Epithelial cell of esophagus (primary cell): ENCODE data around the gene CACNG8.
"Not testable (repeated sequence)": the region's sequence is repeated elsewhere in the genome, so short reads cannot be mapped to it uniquely, and the experiment has no call there.

Experiments
- DNase-seq: peaks from one replicate; pipeline ENCODE4 v3.0.0; 2010; ENCODE audit warnings: low read depth
- H3K4me3 ChIP-seq: 2 replicates; pipeline ENCODE4 v1.5.1; 2011; ENCODE audit warnings: mild to moderate bottlenecking, low read length, control low read depth
- CTCF ChIP-seq: IDR thresholded peaks from 2 replicates; pipeline ENCODE4 v1.5.1; 2011; ENCODE audit warnings: low read depth, mild to moderate bottlenecking, low read length, control low read depth, inconsistent platforms; ENCODE audit not compliant: insufficient read depth; ENCODE audit errors: missing control alignments

Gene CACNG8

GRCh38 chr19:53942001-53942786, 20.5 kb upstream of the CACNG8 start:
- no peak for DNase-seq
- no peak overlapping the region for H3K4me3 ChIP-seq
- no peak for TF ChIP-seq CTCF

GRCh38 chr19:53944416-53944815, 18.3 kb upstream of the CACNG8 start:
- no peak for DNase-seq
- no peak for TF ChIP-seq CTCF
- no peak overlapping the region for H3K4me3 ChIP-seq

GRCh38 chr19:53944933-53945332, 17.8 kb upstream of the CACNG8 start:
- DNase-seq: no peak
- no peak for TF ChIP-seq CTCF
- H3K4me3 ChIP-seq: no peak overlapping the region

- DNase-seq: no peak
- TF ChIP-seq CTCF: no peak
- H3K4me3 ChIP-seq: no peak overlapping the region
These were observed 17.3 kb upstream of the CACNG8 start for GRCh38 chr19:53945441-53945840.

GRCh38 chr19:53945998-53946397, 16.7 kb upstream of the CACNG8 start:
- H3K4me3 ChIP-seq: no peak overlapping the region
- TF ChIP-seq CTCF: no peak
- no peak for DNase-seq

- no peak for DNase-seq
- no peak for TF ChIP-seq CTCF
- H3K4me3 ChIP-seq: no peak overlapping the region
These were observed 15.1 kb upstream of the CACNG8 start for GRCh38 chr19:53947624-53948023.

GRCh38 chr19:53948611-53949010, 14.1 kb upstream of the CACNG8 start:
- not testable (repeated sequence) for H3K4me3 ChIP-seq, DNase-seq
